ENCODE data around the gene ITGAD. TPM values are rescaled to one million over a fixed set of nuclear protein-coding genes. Genes with fewer than 3 reads are reported as not detected.

The ITGAD gene
- total RNA-seq, 1 experiment from 2014 or later = not detected

GRCh38 chr16:31464781-31465260 lies 71.7 kb downstream of the ITGAD start:
- Mint-ChIP-seq H3K27ac (no peak overlapping the region), H3K36me3 (peaks cover 15% of the 10 kb centered on the region; the same call in 1 of the 2 replicates), H3K4me1 (peaks cover 2% of the 10 kb centered on the region; the same call in 1 of the 2 replicates), H3K4me3 (no peak overlapping the region), H3K9me3 (no peaks in the 10 kb centered on the region), H3K27me3 (ENCODE audit: low read depth) (no peaks in the 10 kb centered on the region; the same call in none of the 2 replicates)
- POLR2A ChIA-PET = no interaction called here
- CTCF ChIA-PET = no interaction called here
- TF ChIP-seq E2F5 (CRISPR knock-in tag; IDR thresholded peaks at IDR 0.05) (no peak), ATF2 (CRISPR knock-in tag; IDR thresholded peaks at IDR 0.05; ENCODE audit: borderline replicate concordance, low read depth) (no peak), ZSCAN18 (CRISPR knock-in tag; IDR thresholded peaks at IDR 0.05) (no peak), ZNF532 (CRISPR knock-in tag; IDR thresholded peaks at IDR 0.05; ENCODE audit: borderline replicate concordance) (no peak), MXD4 (CRISPR knock-in tag; IDR thresholded peaks at IDR 0.05; ENCODE audit: borderline replicate concordance) (no peak), GRHL2 (CRISPR knock-in tag; IDR thresholded peaks at IDR 0.05; ENCODE audit: insufficient replicate concordance, severe bottlenecking) (no peak), TEAD1 (CRISPR knock-in tag; IDR thresholded peaks at IDR 0.05) (no peak), TP53 (CRISPR knock-in tag; IDR thresholded peaks at IDR 0.05) (no peak), EMX1 (CRISPR knock-in tag; IDR thresholded peaks at IDR 0.05) (no peak), ELF4 (CRISPR knock-in tag; IDR thresholded peaks at IDR 0.05; ENCODE audit: low read depth) (no peak)
- DNase-seq (ENCODE audit: low spot score) (no peak), ATAC-seq (no peak)

- POLR2A ChIA-PET = no interaction called here
- Mint-ChIP-seq H3K27me3 (ENCODE audit: low read depth) (peaks cover 7% of the 10 kb centered on the region), H3K27ac (no peak overlapping the region), H3K9me3 (no peaks in the 10 kb centered on the region), H3K36me3 (peaks cover 15% of the 10 kb centered on the region; the same call in 1 of the 2 replicates), H3K4me3 (no peak overlapping the region), H3K4me1 (no peaks in the 10 kb centered on the region)
- CTCF ChIA-PET = interaction anchor here (0.6 kb wide), 1 partner anchor 63 kb away, joined by 3 read pairs; no protein-coding TSS in a partner anchor
- no peak for ATAC-seq
- no peak for DNase-seq (ENCODE audit: low spot score)
- no peak for TF ChIP-seq FOXK1 (CRISPR knock-in tag; IDR thresholded peaks at IDR 0.05)
- TF ChIP-seq RORB (CRISPR knock-in tag; IDR thresholded peaks at IDR 0.05) = no peak
- TF ChIP-seq ELF4 (CRISPR knock-in tag; IDR thresholded peaks at IDR 0.05; ENCODE audit: low read depth) = no peak
- no peak for TF ChIP-seq ZBTB43 (CRISPR knock-in tag; IDR thresholded peaks at IDR 0.05)
- no peak for TF ChIP-seq ZNF512 (CRISPR knock-in tag; IDR thresholded peaks at IDR 0.05; ENCODE audit: borderline replicate concordance)
- no peak for TF ChIP-seq NFE2L1 (CRISPR knock-in tag; IDR thresholded peaks at IDR 0.05)
- no peak for TF ChIP-seq TEAD1 (CRISPR knock-in tag; IDR thresholded peaks at IDR 0.05)
- TF ChIP-seq SMAD3 (CRISPR knock-in tag; IDR thresholded peaks at IDR 0.05; ENCODE audit: borderline replicate concordance) = no peak
- no peak for TF ChIP-seq AR (CRISPR knock-in tag; IDR thresholded peaks at IDR 0.05)
- TF ChIP-seq SOX15 (CRISPR knock-in tag; IDR thresholded peaks at IDR 0.05) = no peak
- TF ChIP-seq ZNF423 (CRISPR knock-in tag; IDR thresholded peaks at IDR 0.05) = no peak
- no peak for TF ChIP-seq ESRRA (CRISPR knock-in tag; IDR thresholded peaks at IDR 0.05; ENCODE audit: borderline replicate concordance)
These were observed 72.7 kb downstream of the ITGAD start for GRCh38 chr16:31465788-31466370.
